HG02943 (cell line): ENCODE data around the gene DLEC1.
"Not testable (repeated sequence)": the region's sequence is repeated elsewhere in the genome, so short reads cannot be mapped to it uniquely, and the experiment has no call there.

Experiments
- ATAC-seq: cut with Tn5 transposase; IDR thresholded peaks from one replicate; pipeline ENCODE4 v1.9.1; 2021; ENCODE audit warnings: mild to moderate bottlenecking, low read depth, moderate library complexity; ENCODE audit not compliant: unreplicated experiment

Gene DLEC1

DNA sequence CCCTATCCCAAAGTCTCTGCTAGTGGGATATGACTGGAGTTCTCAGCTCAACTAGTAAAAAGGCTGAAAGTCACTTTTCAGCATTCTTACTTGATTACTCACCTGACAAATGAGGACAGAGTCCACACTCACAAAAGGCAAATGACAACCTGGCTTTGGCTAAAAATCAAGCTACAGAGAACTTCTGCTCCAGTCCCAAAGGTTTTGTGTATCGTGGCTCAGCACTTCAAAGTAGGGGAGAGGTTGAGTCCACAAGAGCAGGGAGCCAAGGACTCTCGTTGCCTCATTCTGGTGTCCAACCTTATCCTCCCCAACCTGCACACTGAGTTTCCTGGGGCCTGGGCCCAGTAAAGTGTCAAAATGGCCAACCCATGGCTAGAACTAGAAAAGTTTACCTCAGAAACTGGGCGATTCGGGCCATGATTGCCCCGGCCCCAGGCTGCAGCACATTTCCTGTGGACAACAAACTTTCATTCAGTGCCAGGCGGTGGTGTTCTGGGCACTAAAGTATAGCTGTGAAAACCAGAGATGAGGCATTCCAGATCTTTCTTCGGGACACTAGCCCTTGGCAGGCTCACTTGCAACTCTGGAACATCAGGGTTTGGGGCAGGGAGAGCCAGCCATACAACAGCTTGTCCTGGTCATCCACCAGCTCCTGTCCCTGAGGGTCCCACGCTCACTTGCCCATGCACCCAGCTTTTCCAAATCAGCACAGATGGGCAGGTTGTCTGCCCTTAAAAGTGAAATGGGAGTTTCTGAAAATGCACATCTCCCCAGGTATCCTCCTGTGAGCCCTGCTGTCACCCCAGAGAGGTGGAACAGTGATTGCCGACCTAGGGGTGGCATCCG is 94.8 kb downstream of the DLEC1 start:
- no peak for ATAC-seq

DNA sequence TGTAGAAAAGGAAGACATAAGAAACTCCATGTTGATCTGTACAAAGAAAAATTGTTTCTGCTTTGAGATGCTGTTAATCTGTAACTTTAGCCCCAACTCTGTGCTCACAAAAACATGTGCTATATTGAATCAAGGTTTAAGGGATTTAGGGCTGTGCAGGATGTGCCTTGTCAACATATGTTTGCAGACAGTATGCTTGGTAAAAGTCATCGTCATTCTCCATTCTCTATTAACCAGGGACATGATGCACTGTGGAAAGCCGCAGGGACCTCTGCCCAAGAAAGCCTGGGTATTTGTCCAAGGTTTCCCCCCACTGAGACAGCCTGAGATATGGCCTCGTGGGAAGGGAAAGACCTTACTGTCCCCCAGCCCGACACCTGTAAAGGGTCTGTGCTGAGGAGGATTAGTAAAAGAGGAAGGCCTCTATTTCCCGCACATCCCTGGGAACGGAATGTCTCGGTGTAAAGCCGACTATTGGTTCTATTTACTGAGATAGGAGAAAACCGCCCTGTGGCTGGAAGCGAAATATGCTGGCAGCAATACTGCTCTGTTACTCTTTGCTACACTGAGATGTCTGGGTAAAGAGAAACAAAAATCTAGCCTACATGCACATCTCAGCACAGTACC is 95.6 kb downstream of the DLEC1 start:
- not testable (repeated sequence) for ATAC-seq

DNA sequence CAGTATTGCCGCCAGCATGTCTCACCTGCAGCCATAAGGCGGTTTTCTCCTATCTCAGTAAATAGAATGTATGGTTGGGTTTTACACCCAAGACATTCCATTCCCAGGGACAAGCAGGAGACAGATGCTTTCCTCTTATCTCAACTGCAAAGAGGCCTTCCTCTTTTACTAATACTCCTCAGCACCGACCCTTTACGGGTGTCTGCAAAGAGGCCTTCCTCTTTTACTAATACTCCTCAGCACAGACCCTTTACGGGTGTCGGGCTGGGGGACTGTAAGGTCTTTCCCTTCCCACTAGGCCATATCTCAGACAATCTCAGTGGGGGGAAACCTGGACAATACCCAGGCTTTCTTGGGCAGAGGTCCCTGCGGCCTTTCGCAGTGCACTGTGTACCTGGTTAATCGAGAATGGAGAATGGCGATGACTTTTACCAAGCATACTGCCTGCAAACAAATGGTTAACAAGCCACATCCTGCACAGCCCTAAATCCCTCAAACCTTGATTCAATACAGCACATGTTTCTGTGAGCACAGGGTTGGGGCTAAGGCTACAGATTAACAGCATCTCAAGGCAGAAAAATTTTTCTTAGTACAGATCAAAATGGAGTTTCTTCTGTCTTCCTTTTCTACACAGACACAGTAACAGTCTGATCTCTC is 96.7 kb downstream of the DLEC1 start:
- ATAC-seq = not testable (repeated sequence)

DNA sequence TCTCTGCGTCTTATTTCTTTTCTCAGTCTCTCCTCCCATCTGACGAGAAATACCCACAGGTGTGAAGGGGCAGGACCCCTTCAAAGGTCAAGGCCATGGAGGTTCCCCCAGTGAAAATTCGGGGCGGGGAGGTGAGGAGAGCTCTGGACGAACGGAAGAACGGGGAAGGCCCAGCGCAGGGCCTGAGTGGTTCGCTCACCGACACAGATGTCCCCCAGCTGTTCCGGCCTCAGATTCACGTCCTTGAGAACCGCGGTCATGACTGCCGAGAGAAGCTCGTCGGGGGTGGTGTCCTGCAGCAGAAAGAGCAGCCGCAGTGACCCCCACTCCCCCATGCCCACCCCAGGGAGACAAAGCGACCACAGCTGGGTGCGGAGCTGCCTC is 97.4 kb downstream of the DLEC1 start:
- ATAC-seq = no peak

DNA sequence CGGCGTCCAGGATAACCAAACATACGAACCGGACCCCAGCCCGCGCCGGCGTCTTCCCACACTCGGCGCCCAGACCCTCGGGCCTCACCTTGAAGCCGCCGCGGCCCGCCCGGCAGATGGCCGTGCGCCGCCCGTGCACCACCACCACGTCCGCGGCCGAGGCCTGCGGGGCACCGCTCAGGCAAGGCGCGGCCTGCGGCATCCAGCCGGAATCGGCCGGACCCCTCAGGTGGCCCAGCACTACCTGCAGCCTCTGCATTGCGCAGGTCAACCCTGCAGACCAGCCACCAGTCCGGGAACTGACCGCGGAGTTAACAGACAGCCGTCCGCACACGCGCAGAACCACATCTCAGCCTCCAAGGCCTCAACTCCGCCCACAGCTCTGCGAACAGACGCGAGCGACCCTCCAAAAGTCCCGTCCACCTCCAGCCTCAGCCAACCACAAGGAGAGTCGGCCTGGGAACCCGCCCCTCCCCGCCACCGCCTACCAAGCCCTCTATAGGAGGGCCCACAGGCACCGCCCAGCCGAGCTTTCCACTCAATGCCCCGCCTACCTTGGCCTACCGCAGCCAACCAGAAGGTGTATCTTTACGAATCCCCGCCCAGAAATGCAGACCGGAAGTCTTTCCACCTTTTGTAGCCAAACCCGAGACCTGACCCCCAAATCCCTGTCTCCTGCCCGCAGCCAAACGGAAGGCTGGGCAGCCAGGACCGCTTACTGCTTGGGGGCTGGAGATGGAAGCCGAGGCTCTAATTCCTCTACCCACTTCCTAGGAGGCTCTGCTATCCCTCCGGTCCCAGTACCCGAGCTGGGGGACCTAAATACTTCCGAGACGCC is 98.0 kb downstream of the DLEC1 start, which contains the start of gene ACAA1:
Gene ACAA1, minus strand, starts transcription at position 351 of the 838 bp plus-strand sequence. Its CDS starts 92 bp downstream, at position 259.
- ATAC-seq = peak; percentile 82

DNA sequence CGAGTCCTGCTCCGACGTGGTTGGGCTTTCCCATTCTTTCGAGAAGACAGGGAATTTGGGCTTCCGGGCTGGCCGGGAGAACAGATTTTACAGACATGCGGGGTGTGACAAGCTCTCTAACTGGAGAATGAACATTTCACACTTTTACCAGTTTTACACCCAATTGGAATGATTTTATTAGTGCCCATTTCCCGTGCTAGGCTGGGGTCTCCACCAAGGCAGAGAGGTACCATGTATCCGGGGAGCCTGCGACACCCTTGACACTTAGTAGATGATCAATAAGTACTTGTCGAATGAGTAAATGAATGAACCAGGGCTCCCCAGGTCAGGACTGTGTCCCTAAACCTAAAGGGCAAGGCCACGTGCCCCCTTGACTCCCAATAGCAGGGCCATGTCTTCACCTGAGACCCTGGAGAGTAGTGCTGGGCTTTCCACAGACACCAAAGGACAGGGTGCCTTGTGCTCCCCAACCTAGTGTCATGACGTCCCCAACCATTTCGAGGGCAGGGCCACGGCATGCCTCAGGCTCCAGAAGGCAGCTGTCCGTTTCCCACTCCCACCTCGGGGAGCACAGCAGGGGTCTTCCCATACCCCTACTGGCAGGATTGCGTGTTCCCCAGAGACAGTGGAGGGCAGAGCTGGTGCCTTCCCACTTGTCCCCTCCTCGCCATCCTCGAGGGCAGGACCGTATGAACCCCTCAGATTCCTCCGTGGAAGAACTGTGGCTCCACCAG is 98.8 kb downstream of the DLEC1 start:
- ATAC-seq = no peak

DNA sequence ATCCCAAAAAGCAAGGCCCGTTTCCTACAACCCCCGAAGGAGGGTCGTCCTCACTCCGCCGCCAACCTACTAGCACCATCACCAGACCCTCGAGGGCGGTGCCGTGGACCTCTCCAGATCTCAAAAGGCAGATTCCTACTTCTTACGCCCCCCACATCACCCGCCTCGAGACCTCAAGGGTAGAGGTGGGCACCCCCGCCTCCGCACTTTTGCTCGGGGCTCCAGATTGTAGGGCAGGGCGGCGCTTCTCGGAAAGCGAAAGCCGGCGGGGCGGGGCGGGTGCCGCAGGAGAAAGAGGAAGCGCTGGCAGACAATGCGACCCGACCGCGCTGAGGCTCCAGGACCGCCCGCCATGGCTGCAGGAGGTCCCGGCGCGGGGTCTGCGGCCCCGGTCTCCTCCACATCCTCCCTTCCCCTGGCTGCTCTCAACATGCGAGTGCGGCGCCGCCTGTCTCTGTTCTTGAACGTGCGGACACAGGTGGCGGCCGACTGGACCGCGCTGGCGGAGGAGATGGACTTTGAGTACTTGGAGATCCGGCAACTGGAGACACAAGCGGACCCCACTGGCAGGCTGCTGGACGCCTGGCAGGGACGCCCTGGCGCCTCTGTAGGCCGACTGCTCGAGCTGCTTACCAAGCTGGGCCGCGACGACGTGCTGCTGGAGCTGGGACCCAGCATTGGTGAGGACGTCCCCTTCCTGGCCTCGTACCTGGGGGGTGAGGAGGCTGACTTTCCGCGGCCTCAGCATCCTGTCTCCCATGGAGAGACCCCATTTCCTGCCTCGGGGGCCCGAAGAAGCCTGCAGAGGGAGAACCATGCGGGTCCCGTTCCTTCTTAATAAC is 99.6 kb downstream of the DLEC1 start, which contains the start of gene MYD88:
Gene MYD88, plus strand, starts transcription at position 313 of the 842 bp plus-strand sequence. Its CDS starts 40 bp downstream, at position 353.
- peak; percentile 43 for ATAC-seq

DNA sequence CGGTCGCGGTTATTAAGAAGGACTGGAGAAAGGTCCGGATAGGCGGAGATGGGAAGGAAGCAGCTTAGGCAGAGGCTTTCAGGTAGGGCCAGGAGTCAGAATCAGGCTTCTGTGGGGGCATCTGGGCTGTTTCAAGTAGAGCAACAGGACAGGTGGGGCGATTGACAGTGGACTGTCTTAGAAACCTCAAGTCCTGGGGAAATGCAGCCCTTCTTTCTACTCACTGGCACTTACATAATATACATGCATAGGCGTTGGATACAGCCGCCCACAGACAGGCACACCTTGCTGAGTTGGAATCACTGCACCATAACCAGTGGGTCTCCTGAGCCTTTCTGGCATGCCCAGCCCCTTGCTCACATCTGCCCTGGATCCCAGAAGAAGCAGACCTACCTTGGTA is 100.2 kb downstream of the DLEC1 start:
- no peak for ATAC-seq

DNA sequence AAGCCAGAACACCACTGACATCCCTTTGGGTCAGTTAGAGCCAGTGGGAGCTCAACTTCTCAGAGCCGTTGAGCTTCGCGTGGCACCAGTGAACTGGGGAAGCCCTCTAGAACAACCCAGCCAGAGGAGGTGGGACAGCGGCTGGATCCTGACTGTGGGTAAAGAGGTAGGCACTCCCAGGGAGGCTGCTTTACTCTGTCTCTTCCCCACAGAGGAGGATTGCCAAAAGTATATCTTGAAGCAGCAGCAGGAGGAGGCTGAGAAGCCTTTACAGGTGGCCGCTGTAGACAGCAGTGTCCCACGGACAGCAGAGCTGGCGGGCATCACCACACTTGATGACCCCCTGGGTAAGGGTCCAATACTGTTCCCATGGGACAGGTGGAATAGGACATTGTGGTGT is 100.6 kb downstream of the DLEC1 start:
- no peak for ATAC-seq

DNA sequence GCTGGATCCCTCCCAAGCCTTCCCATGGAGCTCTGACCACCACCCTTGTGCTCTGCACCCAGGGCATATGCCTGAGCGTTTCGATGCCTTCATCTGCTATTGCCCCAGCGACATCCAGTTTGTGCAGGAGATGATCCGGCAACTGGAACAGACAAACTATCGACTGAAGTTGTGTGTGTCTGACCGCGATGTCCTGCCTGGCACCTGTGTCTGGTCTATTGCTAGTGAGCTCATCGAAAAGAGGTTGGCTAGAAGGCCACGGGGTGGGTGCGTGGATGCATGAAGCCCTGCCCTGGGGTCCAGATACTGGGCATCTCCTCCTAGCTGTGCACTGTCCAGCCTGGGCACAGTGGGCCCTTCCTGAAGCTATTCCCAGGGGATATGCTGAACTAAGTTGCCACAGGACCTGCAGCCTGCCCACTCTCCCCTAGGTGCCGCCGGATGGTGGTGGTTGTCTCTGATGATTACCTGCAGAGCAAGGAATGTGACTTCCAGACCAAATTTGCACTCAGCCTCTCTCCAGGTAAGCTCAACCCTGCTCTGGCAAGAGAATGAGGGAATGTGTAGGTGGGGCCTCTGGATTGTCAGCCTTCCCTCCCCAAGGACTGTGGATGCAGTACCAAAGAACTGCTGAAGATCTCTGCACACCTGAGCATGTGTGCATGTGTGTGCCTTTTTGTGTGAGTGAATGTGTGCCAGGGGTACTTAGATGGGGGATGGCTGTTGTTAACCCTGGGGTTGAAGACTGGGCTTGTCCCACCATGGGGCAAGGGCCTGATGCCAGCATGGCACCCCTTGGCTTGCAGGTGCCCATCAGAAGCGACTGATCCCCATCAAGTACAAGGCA is 101.5 kb downstream of the DLEC1 start:
- no peak for ATAC-seq

DNA sequence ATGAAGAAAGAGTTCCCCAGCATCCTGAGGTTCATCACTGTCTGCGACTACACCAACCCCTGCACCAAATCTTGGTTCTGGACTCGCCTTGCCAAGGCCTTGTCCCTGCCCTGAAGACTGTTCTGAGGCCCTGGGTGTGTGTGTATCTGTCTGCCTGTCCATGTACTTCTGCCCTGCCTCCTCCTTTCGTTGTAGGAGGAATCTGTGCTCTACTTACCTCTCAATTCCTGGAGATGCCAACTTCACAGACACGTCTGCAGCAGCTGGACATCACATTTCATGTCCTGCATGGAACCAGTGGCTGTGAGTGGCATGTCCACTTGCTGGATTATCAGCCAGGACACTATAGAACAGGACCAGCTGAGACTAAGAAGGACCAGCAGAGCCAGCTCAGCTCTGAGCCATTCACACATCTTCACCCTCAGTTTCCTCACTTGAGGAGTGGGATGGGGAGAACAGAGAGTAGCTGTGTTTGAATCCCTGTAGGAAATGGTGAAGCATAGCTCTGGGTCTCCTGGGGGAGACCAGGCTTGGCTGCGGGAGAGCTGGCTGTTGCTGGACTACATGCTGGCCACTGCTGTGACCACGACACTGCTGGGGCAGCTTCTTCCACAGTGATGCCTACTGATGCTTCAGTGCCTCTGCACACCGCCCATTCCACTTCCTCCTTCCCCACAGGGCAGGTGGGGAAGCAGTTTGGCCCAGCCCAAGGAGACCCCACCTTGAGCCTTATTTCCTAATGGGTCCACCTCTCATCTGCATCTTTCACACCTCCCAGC is 102.4 kb downstream of the DLEC1 start:
- ATAC-seq = no peak

DNA sequence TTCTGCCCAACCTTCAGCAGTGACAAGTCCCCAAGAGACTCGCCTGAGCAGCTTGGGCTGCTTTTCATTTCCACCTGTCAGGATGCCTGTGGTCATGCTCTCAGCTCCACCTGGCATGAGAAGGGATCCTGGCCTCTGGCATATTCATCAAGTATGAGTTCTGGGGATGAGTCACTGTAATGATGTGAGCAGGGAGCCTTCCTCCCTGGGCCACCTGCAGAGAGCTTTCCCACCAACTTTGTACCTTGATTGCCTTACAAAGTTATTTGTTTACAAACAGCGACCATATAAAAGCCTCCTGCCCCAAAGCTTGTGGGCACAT is 102.9 kb downstream of the DLEC1 start:
- ATAC-seq = no peak

DNA sequence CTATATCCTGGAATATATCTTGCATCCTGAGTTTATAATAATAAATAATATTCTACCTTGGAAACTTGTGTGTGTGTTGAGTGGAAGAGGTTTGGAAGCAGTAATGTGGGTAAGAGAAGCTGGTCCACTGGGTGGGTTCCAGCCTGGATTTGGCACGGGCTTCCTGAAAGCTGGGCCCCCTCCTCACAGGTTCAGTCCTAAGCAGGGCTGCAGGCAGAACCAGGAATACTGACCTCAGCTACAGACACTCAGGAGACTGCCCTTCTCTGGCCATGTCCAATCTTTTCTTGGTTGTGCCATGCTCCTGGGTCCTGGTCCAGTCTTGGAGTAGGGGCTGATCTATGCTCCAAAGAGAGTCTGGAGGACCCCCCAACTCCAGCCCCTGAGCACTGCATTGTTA is 104.0 kb downstream of the DLEC1 start:
- ATAC-seq = no peak

DNA sequence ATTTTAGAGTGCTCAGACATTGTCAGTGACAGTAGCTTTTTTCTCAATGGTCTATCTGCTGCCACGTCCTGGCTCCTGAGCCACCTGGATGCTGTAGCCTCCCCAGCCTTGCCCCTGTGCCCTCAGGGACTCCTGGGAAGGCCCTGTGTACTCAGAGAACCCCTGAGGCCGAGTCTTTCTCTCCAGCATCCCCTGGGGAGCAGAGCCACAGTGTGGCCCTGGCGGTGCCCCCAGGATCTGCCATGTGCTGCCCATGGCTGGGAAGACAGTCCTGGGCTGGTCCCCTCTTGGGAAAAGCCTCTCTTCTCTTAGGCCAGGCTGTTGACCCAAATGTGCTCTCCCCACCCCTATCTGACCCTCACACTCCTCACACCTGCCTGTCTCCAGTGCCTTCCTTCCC is 104.5 kb downstream of the DLEC1 start:
- no peak for ATAC-seq

DNA sequence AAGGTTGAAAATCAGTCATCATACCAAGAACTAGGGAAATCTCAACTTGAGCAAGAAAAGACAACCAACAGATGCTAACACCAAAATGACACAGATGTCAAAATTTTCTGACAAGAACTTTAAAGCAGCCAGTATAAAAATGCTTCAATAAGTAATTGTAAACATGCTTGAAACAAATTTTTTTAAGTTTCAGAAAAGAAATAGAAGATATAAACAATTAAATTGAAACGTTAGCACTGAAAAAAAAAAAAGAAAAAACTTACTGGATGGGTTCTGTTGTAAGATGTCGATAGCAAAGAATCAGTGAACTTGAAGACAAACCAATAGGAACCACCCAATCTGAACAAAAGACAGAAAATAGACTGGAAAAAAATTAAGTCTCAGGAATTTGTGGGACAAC is 107.5 kb downstream of the DLEC1 start:
- ATAC-seq = no peak

DNA sequence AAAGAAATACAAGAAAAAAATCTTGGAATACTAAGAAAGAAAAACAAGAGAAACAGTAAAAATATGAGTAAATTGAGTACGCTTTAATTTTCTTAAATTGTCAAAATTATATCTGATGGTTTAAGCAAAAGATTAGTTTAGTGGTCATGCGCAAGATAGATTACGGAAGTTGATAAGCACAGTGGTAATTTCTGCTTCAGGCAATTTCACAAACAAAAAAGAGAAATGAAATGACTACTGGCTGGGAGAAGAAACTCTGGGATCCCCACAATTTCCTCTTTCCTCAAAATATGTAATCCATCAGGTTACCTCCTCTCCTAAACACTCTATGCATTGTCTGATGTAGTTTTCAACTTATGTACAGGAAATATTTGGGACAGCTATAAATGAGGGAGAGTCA is 108.4 kb downstream of the DLEC1 start:
- no peak for ATAC-seq

DNA sequence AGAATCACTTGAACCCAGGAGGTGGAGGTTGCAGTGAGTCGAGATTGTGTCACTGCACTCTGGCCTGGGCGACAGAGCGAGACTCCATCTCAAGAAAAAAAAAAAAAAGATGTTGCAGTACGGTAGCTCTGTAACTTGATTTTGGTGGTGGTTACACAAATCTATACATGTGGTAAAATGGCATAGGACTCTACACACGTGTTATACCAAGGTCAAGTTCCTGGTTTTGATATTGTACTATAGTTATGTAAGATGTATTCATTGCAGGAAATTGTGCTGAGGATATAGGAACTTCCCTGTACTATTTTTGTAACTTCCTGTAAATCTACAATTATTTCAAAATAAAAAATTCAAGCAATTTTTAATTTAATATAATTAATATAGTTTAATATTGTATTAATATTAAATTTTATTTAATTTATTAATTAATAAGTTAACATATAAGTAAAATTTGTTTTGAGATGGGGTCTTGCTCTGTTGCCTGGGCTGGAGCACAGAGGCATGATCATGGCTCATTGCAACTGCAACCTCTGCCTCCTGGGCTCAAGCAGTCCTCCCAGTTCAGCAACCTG is 109.4 kb downstream of the DLEC1 start:
- no peak for ATAC-seq
